ENCODE data around the gene MOV10L1.

- TF ChIP-seq REST (IDR thresholded peaks at IDR 0.05; ENCODE audit: unreplicated experiment) (no peak), ZNF331 (CRISPR knock-in tag; IDR thresholded peaks at IDR 0.05; ENCODE audit: low read depth) (no peak), CTCF (conservative IDR thresholded peaks at IDR 0.05; ENCODE audit: low read depth in 2 of 2) (no peak), EZH2 (IDR thresholded peaks at IDR 0.05; ENCODE audit: low read depth, unreplicated experiment) (no peak), POLR2AphosphoS5 (IDR thresholded peaks at IDR 0.05; ENCODE audit: low read depth) (no peak), EZH2phosphoT487 (IDR thresholded peaks at IDR 0.05; ENCODE audit: unreplicated experiment) (no peak)
These were observed 15.6 kb downstream of the MOV10L1 start for GRCh38 chr22:50105208-50106100.

Data from GM23338 (cell line).